HG02678 (cell line): ENCODE measurements around the gene CLUH.

Source experiments
- ATAC-seq: cut with Tn5 transposase; IDR thresholded peaks from one replicate; pipeline ENCODE4 v1.9.1; 2021; ENCODE audit warnings: mild to moderate bottlenecking, moderate library complexity; ENCODE audit not compliant: unreplicated experiment

Gene CLUH, protein sequence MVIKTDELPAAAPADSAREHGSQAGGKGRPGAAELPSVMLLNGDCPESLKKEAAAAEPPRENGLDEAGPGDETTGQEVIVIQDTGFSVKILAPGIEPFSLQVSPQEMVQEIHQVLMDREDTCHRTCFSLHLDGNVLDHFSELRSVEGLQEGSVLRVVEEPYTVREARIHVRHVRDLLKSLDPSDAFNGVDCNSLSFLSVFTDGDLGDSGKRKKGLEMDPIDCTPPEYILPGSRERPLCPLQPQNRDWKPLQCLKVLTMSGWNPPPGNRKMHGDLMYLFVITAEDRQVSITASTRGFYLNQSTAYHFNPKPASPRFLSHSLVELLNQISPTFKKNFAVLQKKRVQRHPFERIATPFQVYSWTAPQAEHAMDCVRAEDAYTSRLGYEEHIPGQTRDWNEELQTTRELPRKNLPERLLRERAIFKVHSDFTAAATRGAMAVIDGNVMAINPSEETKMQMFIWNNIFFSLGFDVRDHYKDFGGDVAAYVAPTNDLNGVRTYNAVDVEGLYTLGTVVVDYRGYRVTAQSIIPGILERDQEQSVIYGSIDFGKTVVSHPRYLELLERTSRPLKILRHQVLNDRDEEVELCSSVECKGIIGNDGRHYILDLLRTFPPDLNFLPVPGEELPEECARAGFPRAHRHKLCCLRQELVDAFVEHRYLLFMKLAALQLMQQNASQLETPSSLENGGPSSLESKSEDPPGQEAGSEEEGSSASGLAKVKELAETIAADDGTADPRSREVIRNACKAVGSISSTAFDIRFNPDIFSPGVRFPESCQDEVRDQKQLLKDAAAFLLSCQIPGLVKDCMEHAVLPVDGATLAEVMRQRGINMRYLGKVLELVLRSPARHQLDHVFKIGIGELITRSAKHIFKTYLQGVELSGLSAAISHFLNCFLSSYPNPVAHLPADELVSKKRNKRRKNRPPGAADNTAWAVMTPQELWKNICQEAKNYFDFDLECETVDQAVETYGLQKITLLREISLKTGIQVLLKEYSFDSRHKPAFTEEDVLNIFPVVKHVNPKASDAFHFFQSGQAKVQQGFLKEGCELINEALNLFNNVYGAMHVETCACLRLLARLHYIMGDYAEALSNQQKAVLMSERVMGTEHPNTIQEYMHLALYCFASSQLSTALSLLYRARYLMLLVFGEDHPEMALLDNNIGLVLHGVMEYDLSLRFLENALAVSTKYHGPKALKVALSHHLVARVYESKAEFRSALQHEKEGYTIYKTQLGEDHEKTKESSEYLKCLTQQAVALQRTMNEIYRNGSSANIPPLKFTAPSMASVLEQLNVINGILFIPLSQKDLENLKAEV (N-terminal part only)

GRCh38 chr17:2711608-2712299 lies at the start of gene CLUH:
Gene CLUH, minus strand, starts transcription at chr17:2711764. Its CDS starts 103 bp downstream, at chr17:2711661.
- peak; percentile 80 for ATAC-seq

- no peak for ATAC-seq
Observed at GRCh38 chr17:2758870-2759269, 47.3 kb upstream of the CLUH start.

DNA sequence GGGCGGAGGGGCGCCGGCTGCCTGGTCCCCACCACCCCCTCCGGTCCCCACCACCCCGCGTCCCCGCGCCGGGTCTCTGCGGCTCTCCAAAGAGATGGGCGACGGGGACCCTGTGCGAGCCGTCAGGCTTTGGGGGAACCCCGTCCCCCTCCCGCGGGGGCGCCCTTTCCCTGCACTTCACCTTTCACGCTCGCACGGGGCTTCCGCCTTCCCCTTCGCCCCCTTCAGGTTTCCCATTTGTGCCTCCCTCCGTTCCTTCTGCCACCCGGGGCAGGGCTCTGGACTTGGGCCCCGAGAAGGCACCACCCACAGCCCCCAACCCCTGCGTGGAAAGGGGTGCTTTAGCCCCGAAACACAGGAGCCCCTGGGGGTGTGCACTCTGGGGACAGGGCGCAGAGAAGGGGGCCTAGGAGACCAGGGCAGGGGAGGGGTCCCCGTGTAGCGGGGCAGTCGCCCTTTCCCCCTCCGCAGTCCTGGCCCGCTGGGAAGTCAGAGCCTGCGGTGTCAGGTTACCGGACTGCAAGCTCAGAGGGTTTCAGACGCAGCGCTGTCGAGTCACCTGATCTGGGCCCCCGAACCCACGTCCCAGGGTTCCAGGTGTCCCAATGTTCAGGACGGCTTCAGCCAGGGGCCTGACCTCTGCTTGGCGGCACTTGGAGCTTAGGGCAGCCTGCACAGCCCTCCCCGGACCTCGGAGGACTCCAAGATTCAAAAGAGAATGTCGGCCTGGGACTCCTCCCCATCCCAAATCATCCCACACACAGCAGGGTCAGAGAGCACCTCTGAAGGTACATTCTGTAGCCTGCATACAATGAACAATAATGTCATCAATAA lies 44.5 kb upstream of the CLUH start:
- no peak for ATAC-seq

DNA sequence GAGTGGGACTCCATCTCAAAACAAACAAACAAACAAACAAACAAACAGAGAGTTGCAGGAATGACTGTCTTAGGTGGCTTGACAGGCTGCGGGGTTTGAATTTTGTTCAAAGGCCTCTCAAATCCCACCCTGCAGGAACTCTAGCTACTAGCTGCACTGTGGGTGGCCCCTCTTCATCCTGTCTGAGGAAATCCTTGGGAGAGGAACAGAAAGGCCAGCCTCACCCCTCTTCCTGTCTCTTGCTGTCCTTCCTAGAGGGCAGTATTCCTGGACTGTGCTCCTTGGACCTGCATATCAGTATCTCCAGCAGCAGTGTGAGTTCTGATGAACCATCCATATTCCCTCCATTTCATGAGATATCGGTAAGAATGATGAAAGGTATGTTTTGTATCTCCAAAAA lies 39.9 kb upstream of the CLUH start:
- ATAC-seq = no peak

DNA sequence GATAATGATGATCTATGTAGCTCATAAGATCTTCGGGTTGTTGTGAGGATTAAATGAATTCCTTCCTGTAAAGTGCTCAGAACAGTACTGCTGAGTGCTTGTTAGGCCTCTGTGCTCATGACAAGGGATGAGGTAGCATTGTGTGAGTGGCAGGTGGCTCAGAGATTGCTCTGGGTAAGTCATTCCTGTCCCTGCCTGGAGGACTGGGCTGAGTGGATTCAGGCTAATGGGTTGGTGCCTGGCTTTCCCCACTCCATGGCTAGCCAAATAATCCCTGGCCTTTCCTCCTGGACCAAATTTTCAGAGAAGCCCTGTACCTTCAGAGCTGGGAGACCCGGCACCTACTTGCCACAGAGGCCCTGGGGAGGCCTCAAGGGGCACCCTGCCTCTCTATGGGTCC lies 39.2 kb upstream of the CLUH start:
- no peak for ATAC-seq

DNA sequence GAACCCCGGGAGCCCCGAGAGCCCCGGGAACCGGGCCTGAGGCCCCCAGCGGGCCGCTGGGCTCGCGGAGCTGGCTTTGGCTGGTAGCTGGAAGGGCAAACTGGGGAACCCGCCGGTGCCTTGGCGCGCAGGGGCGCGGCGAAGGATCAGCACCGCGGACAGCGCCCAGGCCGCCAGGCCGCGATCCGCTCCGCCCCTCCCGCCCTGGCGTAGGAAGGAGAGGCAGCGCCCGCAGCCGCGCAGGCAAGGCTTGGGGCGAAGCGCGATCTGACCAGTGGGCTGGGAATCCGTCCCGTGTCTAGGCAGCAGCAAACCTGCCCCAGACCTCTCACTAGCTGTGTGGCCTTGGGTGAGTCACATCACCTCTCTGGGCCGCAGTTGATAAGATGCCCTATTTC lies 38.2 kb upstream of the CLUH start:
- peak; percentile 53 for ATAC-seq

DNA sequence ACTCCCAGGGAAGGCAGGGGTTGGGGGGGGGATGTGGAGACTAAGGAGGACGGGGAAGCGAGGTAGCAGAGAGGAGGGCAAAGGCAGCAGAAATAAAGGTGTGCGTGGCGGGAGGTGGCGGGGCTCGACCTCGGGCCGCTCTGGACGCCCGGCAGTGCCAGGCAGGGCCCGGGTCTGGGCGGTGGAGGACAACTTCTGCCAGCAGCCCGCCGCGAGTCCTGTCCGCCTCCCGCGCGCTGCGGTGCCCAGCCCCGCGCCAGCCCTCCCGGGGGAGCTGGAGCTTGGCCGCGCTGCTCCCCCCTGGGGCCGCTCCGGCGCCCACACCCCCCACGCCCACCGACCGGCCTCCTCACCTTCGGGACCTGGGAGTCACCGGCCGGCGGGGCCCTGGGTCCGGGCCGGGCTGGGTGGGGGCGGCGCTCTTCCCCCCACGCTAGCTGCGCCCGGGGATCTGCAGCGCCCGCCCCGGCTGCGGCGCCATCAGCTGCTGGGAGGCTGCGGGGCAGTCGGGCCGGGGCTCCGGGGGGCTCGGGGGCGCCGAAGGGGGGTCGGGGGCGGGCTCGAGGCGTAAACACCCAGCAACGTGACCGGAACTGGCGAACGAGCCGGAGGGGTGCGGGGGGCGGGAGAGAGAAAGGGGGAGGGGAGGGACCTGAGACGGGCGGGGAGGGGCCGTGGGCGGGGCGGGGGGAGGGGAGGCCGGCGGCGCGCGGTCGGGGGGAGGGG lies 37.7 kb upstream of the CLUH start, which contains the start of gene CCDC92B:
CCDC92B (minus strand) TSS at position 595 of the 726 bp plus-strand sequence. CDS start 14,507 bp downstream, outside the sequence.
- ATAC-seq = no peak

DNA sequence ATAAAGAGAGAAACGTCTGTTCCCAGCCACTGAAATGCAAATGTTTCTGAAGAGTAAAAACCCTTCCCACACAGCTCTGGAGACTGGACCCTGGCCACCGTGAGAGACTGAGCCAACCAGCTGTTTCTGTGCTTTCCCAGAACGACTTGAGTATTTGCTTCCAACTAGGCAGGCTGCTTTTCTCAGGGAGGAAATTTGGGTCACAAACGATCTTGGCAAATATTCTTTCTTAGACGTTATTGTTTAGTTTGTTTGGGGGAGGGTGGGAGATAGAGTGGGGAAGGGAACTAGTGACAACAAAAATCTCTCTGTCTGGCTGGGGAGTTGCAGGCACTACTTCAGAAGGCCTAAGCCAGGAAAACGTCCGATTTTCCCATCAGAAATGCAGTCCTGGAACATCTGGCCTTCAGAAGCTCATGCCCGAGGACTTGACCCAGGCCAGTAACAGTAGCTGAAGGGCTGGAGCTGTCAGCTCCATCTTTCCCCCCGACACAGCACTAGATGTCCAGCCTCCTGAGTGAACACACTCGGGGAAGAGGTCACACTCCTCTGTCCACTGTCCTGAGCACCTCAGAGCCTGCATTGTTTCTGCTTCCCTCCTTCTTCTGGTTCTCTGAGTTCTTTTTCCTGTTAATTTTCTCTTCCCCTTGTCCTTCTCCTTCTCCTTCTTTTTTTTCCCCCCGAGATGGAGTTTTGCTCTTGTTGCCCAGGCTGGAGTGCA lies 33.9 kb upstream of the CLUH start:
- no peak for ATAC-seq

GRCh38 chr17:2737693-2738092 lies 26.1 kb upstream of the CLUH start:
- ATAC-seq = no peak

- ATAC-seq = no peak
Observed at GRCh38 chr17:2736956-2737355, 25.4 kb upstream of the CLUH start.

DNA sequence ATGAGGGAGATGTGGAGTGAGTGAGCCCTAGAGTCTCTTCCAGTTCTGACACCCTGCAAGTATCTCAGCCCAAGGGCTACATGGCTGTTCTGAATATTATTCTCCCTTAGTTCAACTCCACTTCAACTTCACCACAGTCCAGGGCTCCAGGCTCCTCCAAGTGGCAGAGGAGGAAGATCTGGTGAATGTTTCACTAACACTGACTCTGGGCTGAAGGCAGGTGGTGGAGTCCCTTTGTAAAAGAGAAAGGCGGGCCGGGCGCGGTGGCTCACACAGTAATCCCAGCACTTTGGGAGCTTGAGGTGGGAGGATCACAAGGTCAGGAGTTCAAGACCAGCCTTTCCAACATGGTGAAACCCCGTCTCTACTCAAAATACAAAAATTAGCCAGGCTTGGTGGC lies 24.3 kb upstream of the CLUH start:
- ATAC-seq = no peak

GRCh38 chr17:2734939-2735338 lies 23.4 kb upstream of the CLUH start:
- no peak for ATAC-seq

GRCh38 chr17:2731807-2732206 lies 20.2 kb upstream of the CLUH start:
- no peak for ATAC-seq

- no peak for ATAC-seq
Observed at GRCh38 chr17:2730764-2731353, 19.3 kb upstream of the CLUH start.

GRCh38 chr17:2724784-2725164 lies 13.2 kb upstream of the CLUH start:
- ATAC-seq = no peak

- ATAC-seq = no peak
Observed at GRCh38 chr17:2723997-2724783, 12.6 kb upstream of the CLUH start.

- no peak for ATAC-seq
Observed at GRCh38 chr17:2723505-2723996, 12.0 kb upstream of the CLUH start.
